Endothelial cell of umbilical vein (primary cell): ENCODE measurements around the gene STK39. TPM values are rescaled to one million over a fixed set of nuclear protein-coding genes. Genes with fewer than 3 reads are reported as not detected.

Source experiments
- BruUV-seq: library from RNA; stranded (reverse); fragments of 400-500 nt; replicated peaks from 2 replicates; lab custom pipeline; 2021; lab: Mats Ljungman, UMichigan
- CTCF ChIA-PET: fragments of 300-600, 350-600 bp; sonication (Branson Sonifier 250); formaldehyde crosslinking; loops from one replicate; lab custom pipeline; 2021; ENCODE audit warnings: antibody characterized with exemption, inconsistent platforms; lab: Charles Lee
- POLR2A ChIA-PET: fragments of 300-600, 350-600 bp; sonication (Branson Sonifier 250); formaldehyde crosslinking; loops from one replicate; lab custom pipeline; 2021; ENCODE audit warnings: antibody characterized with exemption, inconsistent platforms; lab: Charles Lee
- DNase-seq: peaks from one replicate; pipeline ENCODE4 v3.0.0-alpha.2; 2011; ENCODE audit warnings: low read depth, low spot score
- FAIRE-seq: peaks from 2 replicates; lab custom pipeline; 2011; peaks lifted over from hg19 to GRCh38; lab: Jason Lieb, UNC
- H2AFZ ChIP-seq: 2 replicates; pipeline ENCODE4 v1.6.0; 2012; ENCODE audit warnings: low read depth, low read length, control low read depth, inconsistent platforms
- H3K27ac ChIP-seq: 2 replicates; pipeline ENCODE4 v1.5.1; 2011; ENCODE audit warnings: low read depth, mild to moderate bottlenecking, control low read depth, low read length, moderate library complexity; ENCODE audit not compliant: insufficient read depth
- H3K27me3 ChIP-seq, 2 experiments: 2 replicates each; pipeline versions ENCODE4 v1.6.0 to v1.6.1; 2011; ENCODE audit warnings: low read length in 2 of 2, mixed read lengths in 1 of 2; ENCODE audit not compliant: control insufficient read depth in 2 of 2, insufficient read depth in 2 of 2
- H3K36me3 ChIP-seq, 2 experiments: 2 replicates in 1 of 2; 3 replicates in 1 of 2; pipeline ENCODE4 v1.5.1; 2011; ENCODE audit warnings: low read length in 2 of 2, mild to moderate bottlenecking in 1 of 2, moderate library complexity in 1 of 2; ENCODE audit not compliant: control insufficient read depth in 2 of 2, insufficient read depth in 2 of 2; ENCODE audit errors: extremely low read depth in 1 of 2
- H3K4me1 ChIP-seq: 3 replicates; pipeline ENCODE4 v1.5.1; 2011; ENCODE audit warnings: mild to moderate bottlenecking, low read length; ENCODE audit not compliant: control insufficient read depth, insufficient read depth; ENCODE audit errors: extremely low read depth
- H3K4me2 ChIP-seq: 2 replicates; pipeline ENCODE4 v1.6.1; 2011; ENCODE audit warnings: low read length, control low read depth, mixed read lengths; ENCODE audit not compliant: insufficient read depth
- H3K4me3 ChIP-seq, 3 experiments: fragments of 200-600 bp in 1 of 3; sonication (generic), shearing (Covaris generic) in 1 of 3; replicated peaks in 1 of 3; 2 replicates each; pipeline ENCODE4 v1.5.1; 2011 to 2016; ENCODE audit warnings: control low read depth in 3 of 3, low read length in 3 of 3, mild to moderate bottlenecking in 2 of 3, inconsistent platforms in 1 of 3, low read depth in 1 of 3, moderate library complexity in 1 of 3; ENCODE audit not compliant: insufficient read depth in 1 of 3
- H3K79me2 ChIP-seq: 2 replicates; pipeline ENCODE4 v1.6.0; 2012; ENCODE audit warnings: low read length, inconsistent platforms; ENCODE audit not compliant: control insufficient read depth, insufficient read depth
- H3K9ac ChIP-seq: replicated peaks from 2 replicates; pipeline ENCODE3; 2011; ENCODE audit warnings: low read length, control low read depth; ENCODE audit not compliant: insufficient read depth; ENCODE audit errors: extremely low read depth
- H3K9me1 ChIP-seq: replicated peaks from 3 replicates; pipeline ENCODE4 v1.6.0; 2011; ENCODE audit warnings: mild to moderate bottlenecking, low read length; ENCODE audit not compliant: control insufficient read depth, insufficient read depth; ENCODE audit errors: extremely low read depth
- H3K9me3 ChIP-seq: replicated peaks from 2 replicates; pipeline ENCODE4 v1.5.1; 2012; ENCODE audit warnings: low read length, inconsistent platforms; ENCODE audit not compliant: control insufficient read depth, insufficient read depth
- H4K20me1 ChIP-seq: replicated peaks from 2 replicates; pipeline ENCODE3; 2011; ENCODE audit warnings: mild to moderate bottlenecking, low read length; ENCODE audit not compliant: control insufficient read depth, insufficient read depth; ENCODE audit errors: extremely low read depth
- CTCF ChIP-seq, 2 donors: IDR thresholded peaks; 1 replicate in 1 of 2; 2 replicates in 1 of 2; pipeline ENCODE4 v1.5.1; 2011; ENCODE audit warnings: low read length in 2 of 2, mild to moderate bottlenecking in 2 of 2, moderate library complexity in 2 of 2, control low read depth in 1 of 2, inconsistent platforms in 1 of 2, low read depth in 1 of 2; ENCODE audit not compliant: insufficient read depth in 1 of 2; ENCODE audit errors: extremely low read depth in 1 of 2
- FOS ChIP-seq: IDR thresholded peaks from 2 replicates; pipeline ENCODE4 v1.6.1; 2011; ENCODE audit warnings: mild to moderate bottlenecking, low read length, moderate library complexity, borderline replicate concordance; ENCODE audit not compliant: insufficient read depth
- GATA2 ChIP-seq: IDR thresholded peaks from 2 replicates; pipeline ENCODE4 v1.7.0; 2011; ENCODE audit warnings: low read depth, mild to moderate bottlenecking, moderate library complexity, mixed read lengths, low read length; ENCODE audit not compliant: insufficient read length, insufficient read depth
- MYC ChIP-seq: IDR thresholded peaks from one replicate; pipeline ENCODE4 v1.6.1; 2011; ENCODE audit warnings: mild to moderate bottlenecking, low read depth, low read length
- POLR2A ChIP-seq: IDR thresholded peaks from 2 replicates; pipeline ENCODE4 v1.6.1; 2012; ENCODE audit warnings: low read depth, mild to moderate bottlenecking, control low read depth, low read length
- dilution Hi-C: fragments of 300-500 bp; cut with MboI; formaldehyde crosslinking; loops from one replicate; pipeline ENCODE4 v1.15.0; 2019; ENCODE audit warnings: low sequenced_read_pairs; ENCODE audit not compliant: extremely low pct_ligation_motif_present
- intact Hi-C: fragments of 100-400 bp; cut with micrococcal nuclease; formaldehyde crosslinking; loops from one replicate; pipeline ENCODE4 v1.10.0; 2022
- polyA plus RNA-seq, 4 experiments: library from polyadenylated mRNA; depleted of rRNA in 3 of 4; stranded (reverse) in 3 of 4; unstranded in 1 of 4; fragments of >200 nt; gene quantifications; 2 replicates each; pipeline versions ENCODE4 v1.2.1 to v1.2.3, GENCODE V29; 2011 to 2012; ENCODE audit warnings: missing spikeins in 1 of 4
- total RNA-seq: library from RNA; stranded (reverse); gene quantifications from 2 replicates; pipeline ENCODE4 v1.2.3, GENCODE V29; 2021
- TF ChIP-seq, protein P1 (sequence below): IDR thresholded peaks from 2 replicates; pipeline ENCODE4 v1.6.1; 2011; ENCODE audit not compliant: insufficient read depth, insufficient read length

Gene STK39
- total and polyA plus RNA-seq, 2 donors (not counting 3 experiments of a cell fraction or from before 2014, with no cell fraction given) = 4.6 to 13.1 TPM

GRCh38 chr2:167953776-167954175, 293.6 kb downstream of the STK39 start:
- no TSS peak for BruUV-seq
- Histone ChIP-seq H3K9me3 (no peaks in the 10 kb centered on the region), H3K27me3 (no peaks in the 10 kb centered on the region), H4K20me1 (no peaks in the 10 kb centered on the region), H3K4me2 (no peak overlapping the region), H3K36me3 (no peaks in the 10 kb centered on the region), H3K4me3 (no peak overlapping the region), H2AFZ (no peak overlapping the region), H3K9ac (no peak overlapping the region), H3K9me1 (no peaks in the 10 kb centered on the region), H3K79me2 (no peaks in the 10 kb centered on the region), H3K27ac (no peak overlapping the region), H3K4me1 (no peaks in the 10 kb centered on the region)
- intact Hi-C loops (no loop called here), dilution Hi-C loops (no loop called here)
- CTCF ChIA-PET = no interaction called here
- POLR2A ChIA-PET = no interaction called here
- FAIRE-seq = no peak
- TF ChIP-seq POLR2A = no peak
- TF ChIP-seq MYC = no peak
- TF ChIP-seq CTCF (IDR thresholded peaks at IDR 0.05; ENCODE audit: extremely low read depth in 1 of 2, insufficient read depth in 1 of 2, low read depth in 1 of 2, low read length in 2 of 2) = no peak
- TF ChIP-seq, protein P1, sequence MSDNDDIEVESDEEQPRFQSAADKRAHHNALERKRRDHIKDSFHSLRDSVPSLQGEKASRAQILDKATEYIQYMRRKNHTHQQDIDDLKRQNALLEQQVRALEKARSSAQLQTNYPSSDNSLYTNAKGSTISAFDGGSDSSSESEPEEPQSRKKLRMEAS = no peak
- no peak for TF ChIP-seq FOS
- no peak for DNase-seq

DNA sequence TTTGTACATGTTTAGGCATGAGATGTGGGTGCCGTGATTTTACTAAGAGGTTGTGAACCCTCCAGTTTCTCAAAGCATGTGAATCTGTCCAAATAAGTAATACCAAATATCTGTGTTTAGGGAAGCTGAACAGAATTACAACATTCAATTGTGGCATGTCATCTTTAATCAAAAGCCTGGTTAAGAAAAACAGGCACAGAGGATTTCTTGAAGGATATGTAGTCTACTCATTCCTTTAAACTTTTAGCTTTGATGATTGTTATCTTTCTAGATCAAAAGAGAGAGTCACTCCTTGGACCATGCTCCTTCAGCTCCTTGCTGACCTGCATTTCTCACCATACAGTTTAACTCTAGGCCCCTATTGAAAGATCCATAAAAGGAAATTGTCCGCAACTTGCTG, 296.8 kb downstream of the STK39 start:
- DNase-seq (no peak), FAIRE-seq (no peak)
- H3K4me1 ChIP-seq = no peaks in the 10 kb centered on the region
- no peaks in the 10 kb centered on the region for H4K20me1 ChIP-seq
- POLR2A ChIA-PET = no interaction called here
- H3K9me1 ChIP-seq = no peaks in the 10 kb centered on the region
- CTCF ChIA-PET = no interaction called here
- no peak overlapping the region for H3K4me3 ChIP-seq
- H3K27ac ChIP-seq = no peak overlapping the region
- H3K79me2 ChIP-seq = no peaks in the 10 kb centered on the region
- BruUV-seq = no TSS peak
- H3K9ac ChIP-seq = no peak overlapping the region
- no peaks in the 10 kb centered on the region for H3K9me3 ChIP-seq
- H3K36me3 ChIP-seq = no peaks in the 10 kb centered on the region
- no peak overlapping the region for H3K4me2 ChIP-seq
- intact Hi-C loops = no loop called here
- no peak overlapping the region for H2AFZ ChIP-seq
- dilution Hi-C loops = no loop called here
- no peaks in the 10 kb centered on the region for H3K27me3 ChIP-seq
- no peak for TF ChIP-seq MYC
- TF ChIP-seq GATA2 = no peak
